22Rv1 (cell line): Measurements from ENCODE around the gene POLR2H.
A peak's percentile ranks its signal among the peaks of the same experiment; 100 is the strongest.
"Not testable (repeated sequence)": the region's sequence is repeated elsewhere in the genome, so short reads cannot be mapped to it uniquely, and the experiment has no call there.

Source experiments
- H3K27ac ChIP-seq: fragments of 450-650 bp; 2 replicates; pipeline ENCODE4 v1.5.1; 2017
- CTCF ChIP-seq: fragments of 450-650 bp; IDR thresholded peaks from 2 replicates; pipeline ENCODE4 v1.5.1; 2017; ENCODE audit warnings: mild to moderate bottlenecking
- ZFX ChIP-seq: fragments of 450-650 bp; IDR thresholded peaks from 2 replicates; pipeline ENCODE4 v1.6.1; 2017; ENCODE audit warnings: antibody characterized with exemption, borderline replicate concordance

The POLR2H gene

GRCh38 chr3:184335661-184336546 is 25.6 kb upstream of the POLR2H start:
- H3K27ac ChIP-seq: peak overlapping the region; percentile 90
- TF ChIP-seq CTCF (peak; percentile 11; the same call in 1 of the 2 replicates), ZFX (no peak)

- peak overlapping the region; percentile 90 for H3K27ac ChIP-seq
- TF ChIP-seq ZFX (no peak), CTCF (no peak)
These were observed 24.7 kb upstream of the POLR2H start for GRCh38 chr3:184336547-184337398.

- TF ChIP-seq CTCF (no peak), ZFX (no peak)
- H3K27ac ChIP-seq: peak within 1 kb of the TSS; percentile 90
These were observed 24.2 kb upstream of the POLR2H start, which contains the start of gene FAM131A for GRCh38 chr3:184337399-184337714. FAM131A (plus strand) TSS chr3:184337600; CDS start chr3:184337631, 31 bp downstream.

GRCh38 chr3:184337981-184338380 is 23.5 kb upstream of the POLR2H start:
- TF ChIP-seq CTCF (no peak), ZFX (no peak)
- no peak overlapping the region for H3K27ac ChIP-seq

- H3K27ac ChIP-seq: no peak overlapping the region
- TF ChIP-seq CTCF: no peak
- TF ChIP-seq ZFX: no peak
These were observed 23.0 kb upstream of the POLR2H start for GRCh38 chr3:184338511-184338945.

- H3K27ac ChIP-seq: no peak overlapping the region
- no peak for TF ChIP-seq CTCF
- TF ChIP-seq ZFX: no peak
These were observed 22.5 kb upstream of the POLR2H start for GRCh38 chr3:184339001-184339400.

- H3K27ac ChIP-seq: not testable (repeated sequence)
These were observed 21.9 kb upstream of the POLR2H start for GRCh38 chr3:184339451-184340135.
